ENCODE results near the gene ZNF674. TPM values are rescaled to one million over a fixed set of nuclear protein-coding genes. Genes with fewer than 3 reads are reported as not detected.

The ZNF674 gene
- polyA plus RNA-seq (ENCODE audit: insufficient read length in 4 of 4) = 1 to 10 TPM; 4.1 to 7.1 (median 6.8) TPM

DNA sequence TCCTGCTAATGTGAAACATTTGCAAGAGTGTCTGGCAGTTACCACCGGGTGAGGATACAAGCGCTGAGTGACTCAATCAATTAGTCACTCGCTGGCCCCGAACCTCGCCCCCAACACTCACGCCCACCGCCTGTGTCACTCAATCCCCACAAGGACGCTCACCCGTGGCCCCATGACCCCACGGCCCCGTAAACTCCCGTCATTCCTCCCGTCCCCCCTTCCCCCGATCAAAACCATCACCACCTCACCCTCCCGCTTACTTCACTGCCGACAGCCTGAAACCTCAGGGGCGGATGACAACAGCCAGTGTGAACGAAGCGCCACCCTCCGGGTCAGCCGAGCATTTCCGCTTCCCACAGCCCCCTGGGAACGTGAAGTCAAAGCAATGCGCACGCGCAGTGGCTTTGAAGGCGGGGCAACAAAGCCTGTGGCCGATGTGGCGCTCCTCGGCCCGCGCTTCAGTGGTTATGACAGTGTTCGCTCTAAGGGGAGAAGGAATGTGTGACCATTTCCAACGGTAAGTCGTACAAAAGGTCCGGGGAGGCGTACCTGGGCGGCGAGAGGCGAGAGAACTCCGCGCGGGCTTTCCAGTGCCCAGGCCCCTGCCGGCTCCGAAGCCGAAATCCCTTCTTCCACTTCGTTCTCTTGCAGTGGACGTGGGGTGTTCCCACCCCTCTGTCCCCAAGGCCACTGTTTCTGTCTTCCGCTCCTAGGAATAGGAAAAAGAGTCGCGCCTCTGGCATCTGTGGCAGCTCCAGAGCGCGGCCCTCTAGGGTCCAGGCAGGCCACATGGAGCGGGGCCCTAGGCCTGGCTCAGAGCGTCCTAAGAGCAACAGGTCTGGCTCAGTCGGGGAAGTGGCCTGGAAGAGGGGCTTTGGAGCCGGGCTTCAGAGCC lies at the start of gene ZNF674:
Gene ZNF674, minus strand, starts transcription at position 311 of the 895 bp plus-strand sequence. CDS start 3,334 bp downstream, outside the sequence.
- peak; percentile 78 to 85 (median 80) for DNase-seq (ENCODE audit: low read depth in 4 of 4, low spot score in 3 of 4)

GRCh38 chrX:46589977-46590723 lies 44.9 kb upstream of the ZNF674 start:
- no peak for DNase-seq (ENCODE audit: low read depth in 4 of 4, low spot score in 3 of 4)

GRCh38 chrX:46588263-46588662 lies 43.0 kb upstream of the ZNF674 start:
- no peak for DNase-seq (ENCODE audit: low read depth in 4 of 4, low spot score in 3 of 4)

DNA sequence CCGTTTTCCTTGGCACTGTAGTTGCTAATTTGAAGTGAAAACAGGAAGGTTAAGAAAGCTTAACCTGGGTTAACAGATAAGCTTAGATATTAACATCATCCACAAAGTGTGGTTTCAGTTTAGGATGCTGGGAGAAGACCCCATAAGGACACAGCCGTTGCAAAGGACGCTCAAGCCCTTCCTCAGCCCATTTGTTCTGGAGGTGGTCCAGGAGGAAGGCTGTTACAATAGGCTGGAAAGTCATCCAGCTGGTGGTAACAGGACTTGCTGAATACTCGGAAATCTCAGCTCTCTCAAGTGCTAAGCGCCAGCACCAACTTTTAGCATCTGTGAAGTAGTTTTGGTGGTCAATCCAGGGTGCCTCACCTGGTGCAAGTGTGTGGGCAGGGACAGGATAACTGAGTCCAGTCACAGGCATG lies 42.5 kb upstream of the ZNF674 start:
- no peak for DNase-seq (ENCODE audit: low read depth in 4 of 4, low spot score in 3 of 4)

DNA sequence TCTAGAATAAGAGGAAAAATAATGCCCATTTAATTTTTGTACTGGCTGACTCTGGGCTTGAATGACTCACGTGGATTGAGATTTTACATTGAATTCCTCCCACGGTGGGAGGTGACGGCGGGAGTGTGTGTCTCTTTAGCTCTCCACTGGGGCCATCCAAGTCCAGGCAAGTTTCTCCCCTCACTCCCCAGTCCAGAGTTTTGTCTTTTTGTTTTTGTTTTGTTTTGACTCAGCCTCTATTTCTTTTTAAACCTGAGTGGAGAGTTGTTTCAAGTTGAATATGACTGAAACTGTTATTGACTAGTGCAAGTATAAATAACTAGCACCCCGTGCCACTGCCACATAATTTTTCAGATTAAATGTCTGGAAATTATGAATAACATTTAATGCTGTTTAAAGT lies 41.9 kb upstream of the ZNF674 start:
- no peak for DNase-seq (ENCODE audit: low read depth in 4 of 4, low spot score in 3 of 4)

- no peak for DNase-seq (ENCODE audit: low read depth in 4 of 4, low spot score in 3 of 4)
Measured at GRCh38 chrX:46584736-46585135, 39.5 kb upstream of the ZNF674 start.

GRCh38 chrX:46582966-46583365 lies 37.7 kb upstream of the ZNF674 start:
- DNase-seq (ENCODE audit: low read depth in 4 of 4, low spot score in 3 of 4) = no peak

- DNase-seq (ENCODE audit: low read depth in 4 of 4, low spot score in 3 of 4) = no peak
Measured at GRCh38 chrX:46582325-46582724, 37.1 kb upstream of the ZNF674 start.

DNA sequence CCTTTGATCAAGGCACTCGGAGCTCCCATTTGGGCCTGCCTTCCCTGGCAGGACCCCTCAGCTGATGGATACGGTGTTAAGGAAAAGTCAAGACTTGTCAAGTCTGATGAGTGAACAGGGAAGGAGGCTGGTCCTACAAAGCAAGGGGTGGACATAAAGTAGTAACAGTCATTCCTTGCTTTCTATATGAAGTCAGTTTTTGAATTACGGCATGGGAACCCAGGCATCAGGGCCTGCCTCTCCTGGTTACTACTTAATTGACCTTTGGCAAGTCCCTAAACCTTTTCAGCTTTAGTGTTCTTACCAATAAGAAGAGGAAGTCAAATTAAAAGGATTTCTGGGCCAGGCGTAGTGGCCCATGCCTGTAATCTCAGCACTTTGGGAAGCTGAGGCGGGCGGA lies 35.4 kb upstream of the ZNF674 start:
- no peak for DNase-seq (ENCODE audit: low read depth in 4 of 4, low spot score in 3 of 4)

GRCh38 chrX:46579250-46579649 lies 34.0 kb upstream of the ZNF674 start:
- DNase-seq (ENCODE audit: low read depth in 4 of 4, low spot score in 3 of 4) = no peak

DNA sequence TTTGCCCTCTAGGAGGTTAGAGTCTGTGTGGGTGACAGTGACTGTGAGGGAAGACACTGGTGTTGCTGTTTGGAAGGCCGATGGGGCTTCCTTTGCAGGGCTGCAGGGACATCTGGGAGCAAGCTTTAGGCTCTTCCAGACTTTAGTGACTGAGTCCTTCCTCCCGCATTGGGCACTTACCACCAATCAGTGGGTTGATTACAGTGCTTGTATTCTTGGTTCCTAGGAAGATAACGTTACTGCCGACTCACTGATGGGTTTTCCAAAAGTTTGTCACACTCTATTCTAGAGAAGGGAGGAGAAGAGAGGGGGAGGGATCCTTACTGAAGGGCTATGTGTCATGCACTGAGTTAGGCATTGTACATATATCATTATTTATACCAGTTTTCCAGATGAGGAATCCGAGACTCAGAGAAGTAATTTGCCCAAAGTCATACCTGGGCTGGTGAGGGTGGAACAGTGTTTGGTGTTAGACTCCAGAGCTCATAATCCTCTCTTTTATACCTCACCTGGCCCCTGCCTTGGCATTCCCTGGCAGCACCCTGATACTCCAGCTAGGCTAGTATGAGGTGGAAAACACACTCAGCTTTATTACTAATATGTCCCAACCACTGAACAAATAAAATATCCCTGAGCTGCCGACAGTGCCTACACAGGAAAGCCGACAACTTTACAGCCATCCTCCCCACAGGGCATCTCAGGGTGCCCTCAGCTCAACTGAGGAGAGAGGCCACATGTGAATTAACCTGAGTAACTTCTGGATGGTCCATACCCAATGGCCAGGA lies 32.2 kb upstream of the ZNF674 start:
- no peak for DNase-seq (ENCODE audit: low read depth in 4 of 4, low spot score in 3 of 4)

DNA sequence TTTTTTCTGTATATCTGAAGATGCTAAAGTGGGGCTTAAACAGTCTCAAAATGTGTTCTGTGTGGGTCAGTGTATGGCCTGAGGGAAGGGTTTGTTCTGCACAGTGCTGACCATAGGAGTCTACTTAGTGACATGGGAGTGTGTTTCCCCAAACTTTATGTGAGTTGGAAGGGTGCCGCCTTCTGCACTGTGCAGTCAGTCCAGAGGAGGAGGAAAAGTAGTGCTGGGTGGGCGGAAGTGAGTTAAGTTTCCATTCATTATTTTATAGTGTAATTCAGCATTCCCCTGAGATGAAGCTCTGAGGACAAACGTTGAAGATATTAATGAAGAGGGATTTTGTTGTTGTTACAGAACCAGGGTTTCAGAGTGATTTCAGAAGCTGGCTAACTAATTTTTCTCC lies 31.2 kb upstream of the ZNF674 start:
- no peak for DNase-seq (ENCODE audit: low read depth in 4 of 4, low spot score in 3 of 4)

- no peak for DNase-seq (ENCODE audit: low read depth in 4 of 4, low spot score in 3 of 4)
Measured at GRCh38 chrX:46575991-46576392, 30.8 kb upstream of the ZNF674 start.

DNA sequence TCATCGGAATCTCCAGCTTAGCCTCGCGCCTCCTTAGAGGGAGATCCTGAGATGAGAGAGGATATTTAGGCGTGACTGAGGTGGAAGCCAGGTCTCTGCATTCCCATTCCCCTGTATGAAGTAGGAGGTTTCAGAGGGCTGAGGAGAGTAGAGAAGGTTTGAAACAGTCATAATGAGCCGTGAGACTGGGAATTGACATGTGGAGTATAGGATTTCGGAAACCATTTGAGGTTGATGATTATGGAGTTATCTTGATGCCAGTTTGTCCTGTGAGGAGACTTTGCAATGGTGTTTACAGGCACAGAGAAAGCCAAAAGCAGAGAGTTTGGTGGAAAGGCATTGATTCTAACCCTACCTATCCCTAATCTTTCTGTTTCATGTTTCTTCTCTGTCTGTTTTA lies 30.4 kb upstream of the ZNF674 start:
- no peak for DNase-seq (ENCODE audit: low read depth in 4 of 4, low spot score in 3 of 4)

- DNase-seq (ENCODE audit: low read depth in 4 of 4, low spot score in 3 of 4) = no peak
Measured at GRCh38 chrX:46574774-46575381, 29.7 kb upstream of the ZNF674 start.

DNA sequence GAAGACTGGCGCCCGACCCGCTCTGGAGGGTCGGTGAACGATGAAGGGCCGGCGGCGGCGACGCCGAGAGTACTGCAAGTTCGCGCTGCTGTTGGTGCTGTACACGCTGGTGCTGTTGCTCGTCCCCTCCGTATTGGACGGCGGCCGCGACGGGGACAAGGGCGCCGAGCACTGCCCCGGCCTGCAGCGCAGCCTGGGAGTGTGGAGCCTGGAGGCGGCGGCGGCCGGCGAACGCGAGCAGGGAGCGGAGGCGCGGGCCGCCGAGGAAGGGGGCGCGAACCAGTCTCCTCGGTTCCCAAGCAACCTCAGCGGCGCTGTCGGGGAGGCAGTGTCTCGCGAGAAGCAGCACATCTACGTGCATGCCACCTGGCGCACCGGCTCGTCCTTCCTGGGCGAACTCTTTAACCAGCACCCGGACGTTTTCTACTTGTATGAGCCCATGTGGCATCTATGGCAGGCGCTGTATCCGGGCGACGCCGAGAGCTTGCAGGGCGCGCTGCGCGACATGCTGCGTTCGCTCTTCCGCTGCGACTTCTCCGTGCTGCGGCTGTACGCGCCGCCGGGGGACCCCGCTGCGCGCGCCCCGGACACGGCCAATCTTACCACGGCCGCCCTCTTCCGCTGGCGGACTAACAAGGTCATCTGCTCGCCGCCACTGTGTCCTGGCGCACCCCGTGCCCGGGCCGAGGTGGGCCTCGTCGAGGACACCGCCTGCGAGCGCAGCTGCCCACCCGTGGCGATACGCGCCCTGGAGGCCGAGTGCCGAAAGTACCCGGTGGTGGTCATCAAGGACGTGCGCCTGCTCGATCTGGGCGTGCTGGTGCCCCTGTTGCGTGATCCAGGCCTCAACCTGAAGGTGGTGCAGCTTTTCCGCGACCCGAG lies 28.9 kb upstream of the ZNF674 start:
- no peak for DNase-seq (ENCODE audit: low read depth in 4 of 4, low spot score in 3 of 4)

- DNase-seq (ENCODE audit: low read depth in 4 of 4, low spot score in 3 of 4) = no peak
Measured at GRCh38 chrX:46573331-46573891, 28.2 kb upstream of the ZNF674 start, which contains the start of gene CHST7. TSS of gene CHST7 (plus strand) at chrX:46573765. CDS start at chrX:46573932, 167 bp downstream.

DNA sequence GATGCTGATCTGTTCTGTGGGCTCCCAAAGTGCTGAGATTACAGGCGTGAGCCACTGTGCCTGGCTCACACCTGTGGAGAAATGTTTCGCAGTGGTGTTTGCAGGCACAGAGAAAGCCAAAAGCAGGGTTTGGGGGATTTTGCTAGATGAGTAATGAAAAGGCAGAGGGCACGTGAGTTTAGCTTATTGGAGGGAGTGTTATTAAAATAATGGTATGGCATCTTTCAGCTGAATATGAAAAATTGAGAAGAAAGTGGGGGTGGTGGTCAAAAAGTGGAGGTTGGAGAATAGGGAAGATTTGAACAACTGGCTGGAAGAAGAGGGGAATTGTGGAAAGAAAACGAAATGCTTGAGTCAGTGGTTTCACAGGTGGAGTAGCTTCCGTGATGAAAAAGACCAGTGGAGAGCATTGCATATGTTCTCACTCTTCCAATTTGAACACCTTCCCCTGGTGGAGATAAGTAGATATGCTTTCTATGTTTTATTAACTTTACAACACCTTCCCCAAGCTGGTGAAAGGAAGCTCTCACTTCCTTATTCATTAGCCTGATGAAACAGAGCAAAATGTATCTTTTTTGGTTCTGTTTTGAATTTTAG lies 27.2 kb upstream of the ZNF674 start:
- no peak for DNase-seq (ENCODE audit: low read depth in 4 of 4, low spot score in 3 of 4)

Measured in left renal pelvis (tissue), 4 donors.